Neural progenitor cell (in vitro differentiated cells): ENCODE data around the gene RALY.

Experiments used
- CTCF ChIP-seq: fragments of 200-600 bp; sonication (generic); IDR thresholded peaks from 2 replicates; pipeline ENCODE4 v1.5.1; 2017; ENCODE audit warnings: antibody characterized with exemption, mild to moderate bottlenecking
- EZH2 ChIP-seq: fragments of 200-600 bp; sonication (generic); IDR thresholded peaks from 2 replicates; pipeline ENCODE4 v1.6.1; 2017; ENCODE audit warnings: antibody characterized with exemption, mild to moderate bottlenecking, moderate library complexity
- EZH2phosphoT487 ChIP-seq: fragments of 200-600 bp; sonication (generic); IDR thresholded peaks from 2 replicates; pipeline ENCODE4 v1.6.1; 2017; ENCODE audit warnings: antibody characterized with exemption

DNA sequence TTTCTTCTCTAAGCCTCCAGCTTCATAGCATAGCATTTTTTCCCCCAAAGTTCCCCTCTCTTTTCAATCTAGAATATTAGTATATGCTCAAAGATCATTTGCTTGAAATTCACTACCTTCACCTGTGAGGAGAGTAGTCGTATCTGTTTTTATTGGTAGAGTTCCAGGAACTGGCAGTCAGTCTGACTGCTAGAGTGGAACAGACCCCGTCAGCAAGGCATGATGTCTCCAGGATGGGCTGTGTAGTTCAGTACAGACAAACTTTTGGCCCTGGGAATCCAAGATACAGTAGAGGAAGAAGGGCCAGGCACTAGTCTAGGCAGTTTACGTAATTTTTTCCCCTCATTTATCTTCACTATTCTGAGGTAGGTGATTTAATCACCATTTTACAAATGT, 29.1 kb downstream of the RALY start:
- TF ChIP-seq CTCF = no peak
- TF ChIP-seq EZH2 = no peak
- TF ChIP-seq EZH2phosphoT487 = no peak
